GM18907 (cell line): ENCODE results near the gene TPBG.
"Not testable (repeated sequence)": the region's sequence is repeated elsewhere in the genome, so short reads cannot be mapped to it uniquely, and the experiment has no call there.

Experiments
- ATAC-seq: cut with Tn5 transposase; IDR thresholded peaks from one replicate; pipeline ENCODE4 v1.9.1; 2021; ENCODE audit warnings: mild to moderate bottlenecking, moderate library complexity; ENCODE audit not compliant: unreplicated experiment

The TPBG gene

GRCh38 chr6:82372656-82373055 lies 9.0 kb downstream of the TPBG start:
- ATAC-seq: no peak

- no peak for ATAC-seq
Measured at GRCh38 chr6:82374516-82374915, 10.9 kb downstream of the TPBG start.

DNA sequence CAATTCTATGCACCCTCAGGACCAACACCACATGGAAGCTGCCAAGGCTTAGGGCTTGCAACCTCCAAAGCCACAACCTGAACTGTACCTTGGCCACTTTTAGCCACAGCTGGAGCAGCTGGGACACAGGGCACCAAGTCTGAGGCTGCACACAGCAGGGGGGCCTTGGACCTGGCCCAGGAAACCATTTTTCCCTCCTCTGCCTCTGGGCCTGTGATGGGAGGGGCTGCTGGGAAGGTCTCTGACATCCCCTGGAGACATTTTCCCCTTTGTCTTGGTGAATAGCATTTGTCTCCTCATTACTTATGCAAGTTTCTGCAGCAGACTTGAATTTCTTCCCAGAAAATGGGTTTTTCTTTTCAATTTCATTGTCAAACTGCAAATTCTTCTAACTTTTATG lies 13.0 kb downstream of the TPBG start:
- no peak for ATAC-seq

DNA sequence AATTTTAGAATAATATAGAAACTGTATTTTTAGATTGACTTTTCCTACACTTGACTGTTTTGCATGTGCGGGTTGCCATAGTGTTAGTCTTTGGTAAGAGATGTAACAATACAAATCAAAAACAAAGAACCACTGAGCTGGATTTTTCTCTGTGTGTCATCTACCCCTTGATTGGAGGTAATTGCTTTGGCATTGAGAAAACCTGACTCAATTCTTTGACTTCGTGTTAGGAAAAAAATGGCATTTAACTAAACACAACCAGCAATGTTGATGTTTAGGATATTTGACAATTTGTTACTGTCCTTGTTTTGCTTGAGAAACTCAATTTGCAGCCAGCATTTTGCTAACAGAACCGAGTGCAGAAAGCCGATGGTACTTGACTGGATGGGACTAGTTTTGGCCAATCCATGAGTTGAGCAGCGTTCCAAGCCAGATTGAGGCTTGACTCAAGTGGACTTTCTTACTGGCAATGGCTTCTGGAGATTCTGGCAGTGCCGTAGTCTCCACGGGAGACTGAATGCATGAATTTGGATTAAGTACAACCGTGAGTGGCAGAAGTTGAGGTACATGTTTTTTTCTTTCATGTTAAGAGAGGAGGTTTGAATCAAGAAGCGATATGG lies 17.1 kb downstream of the TPBG start:
- ATAC-seq: no peak

DNA sequence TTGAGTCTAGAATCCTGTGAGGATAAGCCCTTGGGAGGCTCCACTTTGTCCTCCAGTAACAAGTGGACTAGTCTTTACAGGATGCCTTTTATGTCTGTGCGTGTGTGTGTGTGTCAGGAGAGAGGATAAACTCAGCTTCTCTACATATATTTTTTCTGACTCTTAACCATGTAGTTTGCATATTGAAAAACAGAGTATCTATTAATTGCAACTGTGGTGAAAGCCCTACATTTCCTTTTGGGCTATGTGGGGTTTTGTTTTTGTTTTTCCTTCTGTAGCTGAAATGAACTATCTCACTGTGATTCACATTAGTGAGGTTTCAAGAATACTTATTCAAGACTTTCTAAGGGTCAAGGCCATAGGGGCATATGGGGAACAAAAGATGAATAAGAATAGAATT lies 17.7 kb downstream of the TPBG start:
- ATAC-seq: peak; percentile 88

DNA sequence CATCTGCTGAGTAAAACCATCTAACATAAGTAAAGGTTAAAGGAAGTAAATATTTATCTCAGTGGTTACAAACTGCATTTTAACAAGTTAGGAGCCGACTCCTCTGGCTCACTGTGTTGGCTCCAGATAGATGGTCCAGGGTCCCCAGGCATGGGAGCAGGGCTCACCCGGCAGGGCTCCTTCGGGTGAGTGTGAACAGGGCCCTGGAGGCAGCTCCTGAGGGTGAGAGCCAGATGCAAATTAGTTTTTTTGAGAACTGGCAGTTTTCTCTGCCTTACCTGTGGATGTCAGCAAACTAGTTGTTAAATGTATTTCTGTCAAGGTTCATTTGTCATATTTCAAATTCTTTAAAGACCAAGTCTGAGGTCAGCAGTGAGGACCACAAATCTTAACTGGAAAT lies 21.5 kb downstream of the TPBG start:
- no peak for ATAC-seq

DNA sequence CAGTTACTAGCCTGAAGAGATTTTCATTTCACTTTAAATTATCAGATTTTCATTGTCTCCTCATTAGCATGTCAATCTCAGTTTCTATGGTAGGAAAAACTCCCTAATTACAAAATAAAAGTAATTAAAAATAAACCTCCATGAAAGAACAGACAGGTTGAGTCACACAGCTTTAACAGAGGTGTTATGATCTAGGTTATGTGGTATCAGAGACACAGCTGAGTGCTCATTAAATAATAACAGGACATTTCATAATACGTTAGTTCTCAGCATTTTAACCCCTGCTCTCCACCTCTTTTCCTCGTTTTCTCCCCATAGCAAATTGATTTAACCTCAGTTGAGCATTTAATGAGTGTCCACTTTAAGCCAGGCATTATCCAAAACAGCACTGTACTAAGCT lies 21.9 kb downstream of the TPBG start:
- no peak for ATAC-seq

DNA sequence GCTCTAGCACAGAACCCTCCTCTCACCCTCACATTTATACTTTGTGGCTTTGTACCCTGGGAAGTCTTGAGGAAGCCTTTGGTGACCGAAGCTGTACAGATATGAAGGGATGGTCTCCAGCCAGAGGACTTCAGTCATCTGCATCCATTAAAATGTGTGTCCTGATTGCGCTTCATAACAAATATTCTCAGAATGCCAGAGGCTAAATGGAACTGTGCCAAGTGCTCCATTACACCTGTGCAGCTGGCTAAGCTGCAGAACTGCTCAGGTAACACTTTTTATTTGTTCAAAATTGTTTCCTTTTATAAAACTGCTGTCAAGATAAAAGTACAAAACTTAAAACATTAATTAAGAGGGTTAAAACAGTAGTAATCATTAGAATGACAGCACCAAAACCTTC lies 22.3 kb downstream of the TPBG start:
- no peak for ATAC-seq

GRCh38 chr6:82394770-82395169 lies 31.2 kb downstream of the TPBG start:
- ATAC-seq: not testable (repeated sequence)

DNA sequence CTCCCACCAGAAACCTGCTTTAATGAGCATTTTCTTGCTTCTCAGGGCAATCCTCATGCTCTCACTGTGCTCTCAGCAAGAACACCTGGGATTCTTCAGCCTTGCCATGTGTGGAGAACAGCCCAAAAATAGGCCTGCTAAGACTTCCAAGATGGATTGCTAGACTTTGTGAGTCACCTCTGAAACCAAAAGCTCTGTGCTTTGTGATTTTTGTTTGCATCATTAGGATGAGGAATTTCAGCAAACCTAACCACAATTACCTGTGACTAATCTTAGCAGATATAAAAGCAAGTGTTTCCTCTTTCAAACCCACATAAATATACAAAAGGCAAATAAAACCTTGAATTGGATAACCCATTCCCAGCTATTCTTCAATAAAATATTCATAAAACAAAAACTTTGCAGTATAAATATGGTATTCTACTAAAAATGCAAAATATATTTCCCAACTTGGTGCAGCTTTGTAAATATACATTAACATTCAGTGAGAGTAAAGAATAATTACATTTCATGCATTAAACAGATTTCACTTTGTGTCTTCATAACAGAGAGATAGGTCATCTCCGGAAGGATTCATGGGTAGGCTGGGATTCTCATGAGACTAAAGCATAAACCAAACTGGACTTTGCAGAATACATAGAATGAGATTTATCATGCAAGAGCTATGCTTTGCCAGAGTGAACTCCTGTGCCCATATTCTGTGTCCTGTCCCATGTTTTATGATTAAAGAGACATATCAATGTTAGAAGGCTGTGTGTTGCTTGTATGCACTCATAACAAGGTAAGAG lies 33.5 kb downstream of the TPBG start:
- ATAC-seq: no peak

- ATAC-seq: no peak
Measured at GRCh38 chr6:82397962-82398692, 34.5 kb downstream of the TPBG start.

DNA sequence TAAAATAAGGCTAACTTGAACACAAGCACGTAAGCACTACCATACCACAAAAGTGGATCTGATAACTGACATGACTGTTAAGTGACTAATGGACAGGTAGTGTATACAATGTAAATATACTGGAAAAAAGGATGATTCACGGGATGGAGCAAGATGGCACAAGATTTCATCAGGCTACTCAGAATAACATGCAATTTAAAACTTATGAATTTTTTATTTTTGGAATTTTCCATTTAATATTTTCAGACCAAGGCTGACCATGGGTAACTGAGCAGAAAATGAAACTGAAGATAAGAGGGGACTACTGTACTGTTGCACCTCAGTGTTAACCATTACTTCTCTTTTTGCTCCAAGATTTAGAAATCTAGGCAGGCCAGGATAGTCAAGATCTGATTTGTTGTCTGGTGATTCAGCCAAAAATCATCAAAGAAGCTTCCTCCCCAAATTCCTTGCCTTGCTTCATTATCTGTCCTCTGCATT lies 45.4 kb downstream of the TPBG start:
- no peak for ATAC-seq

GRCh38 chr6:82410151-82410648 lies 46.6 kb downstream of the TPBG start:
- no peak for ATAC-seq

- ATAC-seq: no peak
Measured at GRCh38 chr6:82413868-82414267, 50.3 kb downstream of the TPBG start.

DNA sequence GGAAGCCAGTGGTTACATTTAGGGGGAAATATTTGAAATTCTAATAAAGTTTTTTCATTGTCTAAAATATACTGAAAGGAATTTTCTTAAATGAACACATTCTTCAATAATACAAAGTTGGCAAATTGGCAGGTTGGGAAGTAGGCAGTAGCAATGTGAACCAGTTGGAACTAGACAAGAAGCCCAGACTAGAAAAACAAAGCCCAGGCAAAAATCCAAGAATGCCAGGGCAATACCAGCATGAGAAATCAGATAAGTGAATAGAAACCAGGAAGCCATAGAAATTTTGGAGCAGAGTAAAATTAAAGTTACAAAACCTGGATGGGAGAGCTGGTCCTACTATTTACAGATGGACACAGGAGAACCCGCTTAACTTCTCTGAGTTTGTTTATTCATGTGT lies 52.2 kb downstream of the TPBG start:
- ATAC-seq: no peak

DNA sequence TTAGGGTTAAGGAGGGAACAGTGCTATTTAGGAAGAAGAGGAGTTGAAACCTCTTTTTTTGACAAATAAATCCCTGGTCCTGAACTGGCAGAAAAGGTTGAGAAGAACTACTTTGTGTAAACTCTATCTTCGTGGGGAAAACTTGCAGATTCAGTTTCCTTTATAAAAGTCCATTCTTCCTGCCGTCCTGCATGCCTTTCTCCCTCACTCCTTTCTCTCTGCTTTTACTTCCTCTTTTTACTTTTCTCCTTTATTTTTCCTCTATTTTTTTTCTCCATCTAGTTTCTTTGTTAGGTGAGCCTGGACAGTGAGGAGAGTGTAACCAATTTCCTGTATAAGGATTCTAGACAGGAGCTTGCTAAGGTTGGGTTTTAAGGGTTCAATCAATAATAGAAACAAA lies 52.7 kb downstream of the TPBG start:
- no peak for ATAC-seq
